ENCODE measurements around the gene ACVR2B. TPM values are rescaled to one million over a fixed set of nuclear protein-coding genes. Genes with fewer than 3 reads are reported as not detected.
A peak's percentile ranks its signal among the peaks of the same experiment; 100 is the strongest.

The ACVR2B gene
- total and polyA plus RNA-seq, 10 of the 15 experiments (the other 5 are each of a cell fraction or from before 2014, with no cell fraction given): 0.27 to 2.9 (median 1.0) TPM

DNA sequence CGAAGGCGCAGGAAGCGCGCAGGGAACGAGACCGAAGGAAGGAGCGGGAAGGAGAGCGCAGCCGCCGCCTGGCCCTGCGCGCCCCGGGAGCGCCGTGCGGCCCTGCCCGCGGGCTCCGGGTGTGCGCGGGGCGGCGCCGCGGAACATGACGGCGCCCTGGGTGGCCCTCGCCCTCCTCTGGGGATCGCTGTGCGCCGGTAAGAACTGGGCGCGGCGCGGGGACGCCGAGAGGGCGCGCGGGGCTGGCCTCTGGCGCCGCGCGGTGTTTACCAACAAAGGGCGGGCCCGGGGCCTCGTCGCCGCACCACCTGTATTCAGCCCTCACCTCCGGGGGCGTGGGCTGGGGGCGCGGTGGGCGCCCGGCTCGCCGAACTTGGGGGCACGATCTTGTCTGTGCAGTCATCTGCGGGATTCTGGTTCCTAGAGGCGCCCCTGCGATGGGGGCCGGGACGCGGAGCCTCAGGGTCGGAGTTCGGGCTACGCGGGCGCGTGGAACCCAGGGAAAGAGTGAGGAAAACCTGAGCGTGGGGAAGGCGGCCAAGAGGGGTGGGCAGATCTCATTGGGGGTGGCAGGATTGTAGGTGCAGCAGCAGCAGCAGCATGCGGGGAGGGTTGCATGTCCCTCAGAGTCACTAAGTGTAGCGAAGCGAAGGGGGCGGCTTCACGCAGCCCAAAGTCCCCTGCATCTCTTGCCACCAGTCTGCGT is 641 bp downstream of the ACVR2B start:
- no TSS peak for BruUV-seq (replicated peaks)
- H3K4me1 ChIP-seq (ENCODE audit: control insufficient read depth, insufficient read depth, low read length): peaks cover 15% of the 10 kb centered on the region
- no peak for FAIRE-seq
- ChIA-PET CTCF (interaction anchor here (1.2 to 2.1 kb wide), 2 partner anchors 108 to 545 kb away, joined by 3 to 9 read pairs; partner anchors contain the start of gene XYLB), RAD21 (ENCODE audit: unreplicated experiment) (no interaction called here), POLR2A (no interaction called here), SMC1A (ENCODE audit: uncharacterized antibody, unreplicated experiment) (no interaction called here)
- in situ Hi-C loops (cut with MboI) (no loop called here), intact Hi-C loops (cut with micrococcal nuclease; ENCODE audit: unreplicated experiment) (no loop called here)
- peak overlapping the region; percentile 64 for H3K4me3 ChIP-seq
- TF ChIP-seq, protein P1, sequence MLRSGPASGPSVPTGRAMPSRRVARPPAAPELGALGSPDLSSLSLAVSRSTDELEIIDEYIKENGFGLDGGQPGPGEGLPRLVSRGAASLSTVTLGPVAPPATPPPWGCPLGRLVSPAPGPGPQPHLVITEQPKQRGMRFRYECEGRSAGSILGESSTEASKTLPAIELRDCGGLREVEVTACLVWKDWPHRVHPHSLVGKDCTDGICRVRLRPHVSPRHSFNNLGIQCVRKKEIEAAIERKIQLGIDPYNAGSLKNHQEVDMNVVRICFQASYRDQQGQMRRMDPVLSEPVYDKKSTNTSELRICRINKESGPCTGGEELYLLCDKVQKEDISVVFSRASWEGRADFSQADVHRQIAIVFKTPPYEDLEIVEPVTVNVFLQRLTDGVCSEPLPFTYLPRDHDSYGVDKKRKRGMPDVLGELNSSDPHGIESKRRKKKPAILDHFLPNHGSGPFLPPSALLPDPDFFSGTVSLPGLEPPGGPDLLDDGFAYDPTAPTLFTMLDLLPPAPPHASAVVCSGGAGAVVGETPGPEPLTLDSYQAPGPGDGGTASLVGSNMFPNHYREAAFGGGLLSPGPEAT (IDR thresholded peaks at IDR 0.05; ENCODE audit: low read depth): no peak
- TF ChIP-seq CBFB (IDR thresholded peaks at IDR 0.05; ENCODE audit: low read depth) (no peak), BHLHE40 (IDR thresholded peaks at IDR 0.05; ENCODE audit: borderline replicate concordance in 1 of 2, low read depth in 2 of 2, low read length in 1 of 2) (peak in 1 of 2 experiments; percentile 39; a peak in 1 of 4 replicates), ZNF24 (IDR thresholded peaks at IDR 0.05) (no peak), LARP7 (IDR thresholded peaks at IDR 0.05) (peak; percentile 82; the same call in 1 of the 2 replicates), RB1 (IDR thresholded peaks at IDR 0.05; ENCODE audit: borderline replicate concordance) (peak; percentile 66; the same call in 1 of the 2 replicates), HDAC2 (IDR thresholded peaks at IDR 0.05) (0 out of 2 replicates have a peak, but pooled peaks have one; percentile 52), SMARCA5 (IDR thresholded peaks at IDR 0.05) (peak; percentile 51; the same call in 1 of the 2 replicates), TAF1 (IDR thresholded peaks at IDR 0.05; ENCODE audit: borderline replicate concordance, low read depth, low read length) (0 out of 2 replicates have a peak, but pooled peaks have one; percentile 18), KLF5 (IDR thresholded peaks at IDR 0.05; ENCODE audit: partially characterized antibody) (peak; percentile 38), CHD1 (IDR thresholded peaks at IDR 0.05; ENCODE audit: low read depth, low read length) (no peak), HDAC6 (IDR thresholded peaks at IDR 0.05; ENCODE audit: unreplicated experiment) (peak; percentile 94), BACH1 (IDR thresholded peaks at IDR 0.05; ENCODE audit: borderline replicate concordance) (peak; percentile 44; the same call in 1 of the 2 replicates), POLR2A (IDR thresholded peaks at IDR 0.05; ENCODE audit: low read depth, low read length) (peak; percentile 14)
- TF ChIP-seq, protein P2, sequence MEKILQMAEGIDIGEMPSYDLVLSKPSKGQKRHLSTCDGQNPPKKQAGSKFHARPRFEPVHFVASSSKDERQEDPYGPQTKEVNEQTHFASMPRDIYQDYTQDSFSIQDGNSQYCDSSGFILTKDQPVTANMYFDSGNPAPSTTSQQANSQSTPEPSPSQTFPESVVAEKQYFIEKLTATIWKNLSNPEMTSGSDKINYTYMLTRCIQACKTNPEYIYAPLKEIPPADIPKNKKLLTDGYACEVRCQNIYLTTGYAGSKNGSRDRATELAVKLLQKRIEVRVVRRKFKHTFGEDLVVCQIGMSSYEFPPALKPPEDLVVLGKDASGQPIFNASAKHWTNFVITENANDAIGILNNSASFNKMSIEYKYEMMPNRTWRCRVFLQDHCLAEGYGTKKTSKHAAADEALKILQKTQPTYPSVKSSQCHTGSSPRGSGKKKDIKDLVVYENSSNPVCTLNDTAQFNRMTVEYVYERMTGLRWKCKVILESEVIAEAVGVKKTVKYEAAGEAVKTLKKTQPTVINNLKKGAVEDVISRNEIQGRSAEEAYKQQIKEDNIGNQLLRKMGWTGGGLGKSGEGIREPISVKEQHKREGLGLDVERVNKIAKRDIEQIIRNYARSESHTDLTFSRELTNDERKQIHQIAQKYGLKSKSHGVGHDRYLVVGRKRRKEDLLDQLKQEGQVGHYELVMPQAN (conservative IDR thresholded peaks at IDR 0.05): 0 out of 2 replicates have a peak, but pooled peaks have one; percentile 41
- TF ChIP-seq, protein P3, sequence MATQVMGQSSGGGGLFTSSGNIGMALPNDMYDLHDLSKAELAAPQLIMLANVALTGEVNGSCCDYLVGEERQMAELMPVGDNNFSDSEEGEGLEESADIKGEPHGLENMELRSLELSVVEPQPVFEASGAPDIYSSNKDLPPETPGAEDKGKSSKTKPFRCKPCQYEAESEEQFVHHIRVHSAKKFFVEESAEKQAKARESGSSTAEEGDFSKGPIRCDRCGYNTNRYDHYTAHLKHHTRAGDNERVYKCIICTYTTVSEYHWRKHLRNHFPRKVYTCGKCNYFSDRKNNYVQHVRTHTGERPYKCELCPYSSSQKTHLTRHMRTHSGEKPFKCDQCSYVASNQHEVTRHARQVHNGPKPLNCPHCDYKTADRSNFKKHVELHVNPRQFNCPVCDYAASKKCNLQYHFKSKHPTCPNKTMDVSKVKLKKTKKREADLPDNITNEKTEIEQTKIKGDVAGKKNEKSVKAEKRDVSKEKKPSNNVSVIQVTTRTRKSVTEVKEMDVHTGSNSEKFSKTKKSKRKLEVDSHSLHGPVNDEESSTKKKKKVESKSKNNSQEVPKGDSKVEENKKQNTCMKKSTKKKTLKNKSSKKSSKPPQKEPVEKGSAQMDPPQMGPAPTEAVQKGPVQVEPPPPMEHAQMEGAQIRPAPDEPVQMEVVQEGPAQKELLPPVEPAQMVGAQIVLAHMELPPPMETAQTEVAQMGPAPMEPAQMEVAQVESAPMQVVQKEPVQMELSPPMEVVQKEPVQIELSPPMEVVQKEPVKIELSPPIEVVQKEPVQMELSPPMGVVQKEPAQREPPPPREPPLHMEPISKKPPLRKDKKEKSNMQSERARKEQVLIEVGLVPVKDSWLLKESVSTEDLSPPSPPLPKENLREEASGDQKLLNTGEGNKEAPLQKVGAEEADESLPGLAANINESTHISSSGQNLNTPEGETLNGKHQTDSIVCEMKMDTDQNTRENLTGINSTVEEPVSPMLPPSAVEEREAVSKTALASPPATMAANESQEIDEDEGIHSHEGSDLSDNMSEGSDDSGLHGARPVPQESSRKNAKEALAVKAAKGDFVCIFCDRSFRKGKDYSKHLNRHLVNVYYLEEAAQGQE (IDR thresholded peaks at IDR 0.05; ENCODE audit: low read depth, low read length): no peak
- ATAC-seq: peak; percentile 58
- no peaks in the 10 kb centered on the region; a peak in 1 of 4 replicates for H3K27me3 ChIP-seq (replicated peaks in 1 of 2; ENCODE audit: control insufficient read depth in 2 of 2, insufficient read depth in 2 of 2, low read length in 1 of 2)
- DNase-seq (ENCODE audit: low read depth, low spot score): no peak
- H3K79me2 ChIP-seq (ENCODE audit: control insufficient read depth, insufficient read depth, low read length): no peaks in the 10 kb centered on the region; the same call in 1 of the 2 replicates
- H3K9ac ChIP-seq (ENCODE audit: control insufficient read depth, insufficient read depth, low read length): peak overlapping the region; percentile 67
- H3K4me2 ChIP-seq (ENCODE audit: control insufficient read depth, insufficient read depth): peak overlapping the region; percentile 99
- peaks cover 4% of the 10 kb centered on the region; the same call in 1 of the 2 replicates for H4K20me1 ChIP-seq (ENCODE audit: control insufficient read depth, insufficient read depth)
- H3K9me3 ChIP-seq (replicated peaks; ENCODE audit: control insufficient read depth, insufficient read depth, low read length): no peaks in the 10 kb centered on the region; the same call in 2 of the 3 replicates
- peak overlapping the region; percentile 74 for H2AFZ ChIP-seq (ENCODE audit: control insufficient read depth, low read depth, low read length)
- H3K36me3 ChIP-seq (ENCODE audit: control insufficient read depth in 2 of 2, insufficient read depth in 2 of 2, low read length in 1 of 2): no peaks in the 10 kb centered on the region
- WGBS (ENCODE audit: insufficient coverage, insufficient replicate concordance, low lambda C conversion rate, missing lambda C conversion rate): 1% methylated on average over 65 of the region's 78 CpGs
- H3K27ac ChIP-seq (ENCODE audit: control insufficient read depth, insufficient read depth): no peak overlapping the region; the same call in 1 of the 2 replicates
